Measurements from ENCODE around the gene MAPK8.

DNA sequence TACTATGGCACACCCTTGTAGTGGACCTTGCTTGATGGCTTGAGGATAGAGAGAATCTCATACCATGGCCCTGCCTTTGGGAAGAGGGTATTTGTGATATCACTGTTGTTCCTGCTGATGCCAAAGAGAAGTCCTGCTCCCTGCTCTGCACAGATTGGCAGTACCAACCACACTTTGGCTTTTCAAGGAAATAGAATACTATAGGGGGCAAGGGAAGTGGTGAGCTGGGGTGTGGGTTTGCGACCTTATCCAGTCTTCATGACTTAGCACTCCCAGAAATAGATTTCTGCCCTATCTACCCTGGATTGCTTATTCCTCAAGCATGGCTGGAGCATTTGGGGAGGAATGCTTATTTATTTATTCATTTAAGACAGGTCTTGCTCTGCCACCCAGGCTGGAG, 6.8 kb upstream of the MAPK8 start:
- TF ChIP-seq GATA2 (CRISPR knock-in tag; IDR thresholded peaks at IDR 0.05): no peak
- no peak for TF ChIP-seq POLR2A (conservative IDR thresholded peaks at IDR 0.05)
- no peak for TF ChIP-seq PCBP1 (IDR thresholded peaks at IDR 0.05; ENCODE audit: low read depth, low read length, poor library complexity, severe bottlenecking)
- no peak for TF ChIP-seq ZBED1 (IDR thresholded peaks at IDR 0.05)
- TF ChIP-seq, protein P1, sequence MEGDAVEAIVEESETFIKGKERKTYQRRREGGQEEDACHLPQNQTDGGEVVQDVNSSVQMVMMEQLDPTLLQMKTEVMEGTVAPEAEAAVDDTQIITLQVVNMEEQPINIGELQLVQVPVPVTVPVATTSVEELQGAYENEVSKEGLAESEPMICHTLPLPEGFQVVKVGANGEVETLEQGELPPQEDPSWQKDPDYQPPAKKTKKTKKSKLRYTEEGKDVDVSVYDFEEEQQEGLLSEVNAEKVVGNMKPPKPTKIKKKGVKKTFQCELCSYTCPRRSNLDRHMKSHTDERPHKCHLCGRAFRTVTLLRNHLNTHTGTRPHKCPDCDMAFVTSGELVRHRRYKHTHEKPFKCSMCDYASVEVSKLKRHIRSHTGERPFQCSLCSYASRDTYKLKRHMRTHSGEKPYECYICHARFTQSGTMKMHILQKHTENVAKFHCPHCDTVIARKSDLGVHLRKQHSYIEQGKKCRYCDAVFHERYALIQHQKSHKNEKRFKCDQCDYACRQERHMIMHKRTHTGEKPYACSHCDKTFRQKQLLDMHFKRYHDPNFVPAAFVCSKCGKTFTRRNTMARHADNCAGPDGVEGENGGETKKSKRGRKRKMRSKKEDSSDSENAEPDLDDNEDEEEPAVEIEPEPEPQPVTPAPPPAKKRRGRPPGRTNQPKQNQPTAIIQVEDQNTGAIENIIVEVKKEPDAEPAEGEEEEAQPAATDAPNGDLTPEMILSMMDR (IDR thresholded peaks at IDR 0.05 in 2 of 3, conservative IDR thresholded peaks at IDR 0.05 in 1 of 3; ENCODE audit: insufficient read depth in 2 of 3, low read depth in 1 of 3, low read length in 3 of 3): no peak

All from K562 (cell line).